ENCODE data around the gene SPATA16. TPM values are rescaled to one million over a fixed set of nuclear protein-coding genes. Genes with fewer than 3 reads are reported as not detected.

Gene SPATA16
- total RNA-seq, 4 donors from 2014 or later = not detected

- Histone ChIP-seq H3K27ac (no peak overlapping the region), H3K4me1 (no peaks in the 10 kb centered on the region), H3K4me3 (replicated peaks in 1 of 3) (no peak overlapping the region), H3K9me3 (no peaks in the 10 kb centered on the region), H3K27me3 (no peaks in the 10 kb centered on the region), H3K36me3 (no peaks in the 10 kb centered on the region)
- no peak for DNase-seq
- intact Hi-C loops (cut with DNase I) = no loop called here
- WGBS, 2 donors = 55 to 58% methylated on average over 2 of the region's 2 CpGs
- TF ChIP-seq POLR2A (IDR thresholded peaks at IDR 0.05) = no peak
- TF ChIP-seq CTCF (IDR thresholded peaks at IDR 0.05) = no peak
Measured at GRCh38 chr3:172846706-172847105, 294.3 kb downstream of the SPATA16 start.

GRCh38 chr3:172846103-172846561, 294.9 kb downstream of the SPATA16 start:
- DNase-seq = no peak
- no peaks in the 10 kb centered on the region for H3K27me3 ChIP-seq
- H3K4me3 ChIP-seq (replicated peaks in 1 of 3) = no peak overlapping the region
- TF ChIP-seq POLR2A (IDR thresholded peaks at IDR 0.05) (no peak), CTCF (IDR thresholded peaks at IDR 0.05) (no peak)
- H3K36me3 ChIP-seq = no peaks in the 10 kb centered on the region
- no peak overlapping the region for H3K27ac ChIP-seq
- 57 to 71% methylated on average over 4 of the region's 4 CpGs for WGBS, 2 donors
- intact Hi-C loops (cut with DNase I) = no loop called here
- H3K4me1 ChIP-seq = no peaks in the 10 kb centered on the region
- H3K9me3 ChIP-seq = no peaks in the 10 kb centered on the region

GRCh38 chr3:172844428-172844827, 296.6 kb downstream of the SPATA16 start:
- Histone ChIP-seq H3K4me1 (no peaks in the 10 kb centered on the region), H3K27ac (no peak overlapping the region), H3K9me3 (no peaks in the 10 kb centered on the region), H3K27me3 (no peaks in the 10 kb centered on the region), H3K36me3 (no peaks in the 10 kb centered on the region), H3K4me3 (replicated peaks in 1 of 3) (no peak overlapping the region)
- intact Hi-C loops (cut with DNase I) = no loop called here
- TF ChIP-seq CTCF (IDR thresholded peaks at IDR 0.05) (no peak), POLR2A (IDR thresholded peaks at IDR 0.05) (no peak)
- WGBS, 2 donors = 81 to 93% methylated on average over 4 of the region's 4 CpGs
- DNase-seq = no peak

GRCh38 chr3:172840913-172841312, 300.1 kb downstream of the SPATA16 start:
- no peaks in the 10 kb centered on the region for H3K9me3 ChIP-seq
- no peak overlapping the region for H3K27ac ChIP-seq
- no peaks in the 10 kb centered on the region for H3K36me3 ChIP-seq
- 52 to 57% methylated on average over 4 of the region's 4 CpGs for WGBS, 2 donors
- no peak overlapping the region for H3K4me3 ChIP-seq (replicated peaks in 1 of 3)
- no peak for TF ChIP-seq CTCF (IDR thresholded peaks at IDR 0.05)
- DNase-seq = no peak
- intact Hi-C loops (cut with DNase I) = no loop called here
- H3K27me3 ChIP-seq = no peaks in the 10 kb centered on the region
- H3K4me1 ChIP-seq = no peaks in the 10 kb centered on the region

GRCh38 chr3:172840463-172840862, 300.6 kb downstream of the SPATA16 start:
- TF ChIP-seq POLR2A (IDR thresholded peaks at IDR 0.05) (no peak), CTCF (IDR thresholded peaks at IDR 0.05) (no peak)
- Histone ChIP-seq H3K36me3 (no peaks in the 10 kb centered on the region), H3K27me3 (no peaks in the 10 kb centered on the region), H3K4me3 (replicated peaks in 1 of 3) (no peak overlapping the region), H3K27ac (no peak overlapping the region), H3K4me1 (no peaks in the 10 kb centered on the region), H3K9me3 (no peaks in the 10 kb centered on the region)
- intact Hi-C loops (cut with DNase I) = no loop called here
- DNase-seq = no peak
- 82% methylated on average over 4 of the region's 4 CpGs for WGBS, 2 donors

Measured in thyroid gland (tissue), 4 donors.